GF-D8 (cell line): ENCODE results near the gene NR5A1.

ENCODE experiments used
- DNase-seq: peaks from one replicate; lab custom pipeline; 2025; lab: John Stamatoyannopoulos, UW

NR5A1 gene

DNA sequence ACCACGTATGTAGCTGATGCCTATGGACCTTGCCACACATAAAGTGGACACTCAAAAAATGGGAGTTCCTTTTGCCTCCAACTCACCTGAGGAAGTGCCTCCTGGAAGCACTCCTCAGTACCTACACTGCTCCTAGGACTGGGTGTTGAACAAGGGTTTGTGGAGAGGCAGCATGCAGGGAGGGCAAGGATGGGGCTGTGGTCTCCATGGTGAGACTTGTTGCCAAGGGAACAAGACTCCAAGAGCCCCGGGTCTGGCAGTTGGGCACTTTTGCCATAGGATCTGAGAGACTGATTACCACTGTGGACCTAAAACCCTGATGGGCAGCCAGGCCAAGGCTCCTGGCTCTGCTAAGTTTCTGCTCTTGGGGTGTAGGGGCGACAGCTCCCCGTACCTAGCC, 6.9 kb upstream of the NR5A1 start:
- DNase-seq: no peak

DNA sequence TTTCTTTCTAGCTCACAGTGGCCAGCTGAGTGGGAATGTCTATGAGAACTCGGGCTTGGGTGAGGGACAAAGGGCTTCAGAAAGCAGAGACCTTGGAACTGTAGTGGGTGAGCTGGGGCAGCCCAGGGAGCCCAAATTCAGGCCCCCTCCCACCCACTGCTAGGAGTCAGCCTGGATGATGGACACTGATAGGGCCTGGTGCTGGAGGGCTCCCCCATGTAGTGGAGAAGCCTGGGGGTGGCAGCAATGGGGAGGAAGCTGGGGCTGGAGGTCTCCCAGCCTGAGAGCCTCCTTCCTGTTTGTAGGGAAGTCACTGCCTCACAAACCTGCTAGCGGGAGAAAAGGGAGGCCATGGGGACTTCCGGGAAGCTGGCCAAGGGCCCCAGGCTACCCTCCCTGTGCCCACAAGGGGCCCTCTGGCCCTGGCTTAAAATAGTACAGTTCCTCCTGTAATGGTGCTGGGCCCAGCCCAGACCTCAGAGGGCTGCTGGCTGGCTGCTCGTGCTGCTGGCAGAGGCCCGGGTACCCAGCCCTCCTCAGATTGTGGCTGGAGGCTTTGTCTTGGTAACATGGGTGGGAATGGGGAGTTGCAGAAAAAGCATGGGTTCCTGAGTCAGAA, 6.3 kb upstream of the NR5A1 start:
- peak; percentile 15 for DNase-seq

DNA sequence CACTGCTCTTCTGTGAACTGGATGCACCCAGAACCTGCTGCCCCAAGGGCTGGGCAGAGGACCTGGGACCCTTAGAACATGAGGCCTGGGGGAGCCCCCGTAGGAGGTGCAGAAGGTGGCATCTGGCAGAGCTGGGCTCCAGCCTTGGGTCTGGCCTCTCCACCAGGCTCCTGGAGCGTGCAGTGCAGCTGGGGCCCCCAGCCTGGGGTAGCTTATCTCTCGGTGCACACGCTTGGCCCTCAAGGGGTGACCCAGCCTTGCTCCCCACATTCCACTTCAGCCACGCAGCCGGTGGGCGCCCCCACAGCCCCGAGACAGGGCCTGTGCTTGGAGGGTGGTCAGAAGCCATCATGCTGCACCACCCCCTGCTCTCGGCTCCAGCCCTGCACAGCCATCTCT, 5.6 kb upstream of the NR5A1 start:
- no peak for DNase-seq

DNA sequence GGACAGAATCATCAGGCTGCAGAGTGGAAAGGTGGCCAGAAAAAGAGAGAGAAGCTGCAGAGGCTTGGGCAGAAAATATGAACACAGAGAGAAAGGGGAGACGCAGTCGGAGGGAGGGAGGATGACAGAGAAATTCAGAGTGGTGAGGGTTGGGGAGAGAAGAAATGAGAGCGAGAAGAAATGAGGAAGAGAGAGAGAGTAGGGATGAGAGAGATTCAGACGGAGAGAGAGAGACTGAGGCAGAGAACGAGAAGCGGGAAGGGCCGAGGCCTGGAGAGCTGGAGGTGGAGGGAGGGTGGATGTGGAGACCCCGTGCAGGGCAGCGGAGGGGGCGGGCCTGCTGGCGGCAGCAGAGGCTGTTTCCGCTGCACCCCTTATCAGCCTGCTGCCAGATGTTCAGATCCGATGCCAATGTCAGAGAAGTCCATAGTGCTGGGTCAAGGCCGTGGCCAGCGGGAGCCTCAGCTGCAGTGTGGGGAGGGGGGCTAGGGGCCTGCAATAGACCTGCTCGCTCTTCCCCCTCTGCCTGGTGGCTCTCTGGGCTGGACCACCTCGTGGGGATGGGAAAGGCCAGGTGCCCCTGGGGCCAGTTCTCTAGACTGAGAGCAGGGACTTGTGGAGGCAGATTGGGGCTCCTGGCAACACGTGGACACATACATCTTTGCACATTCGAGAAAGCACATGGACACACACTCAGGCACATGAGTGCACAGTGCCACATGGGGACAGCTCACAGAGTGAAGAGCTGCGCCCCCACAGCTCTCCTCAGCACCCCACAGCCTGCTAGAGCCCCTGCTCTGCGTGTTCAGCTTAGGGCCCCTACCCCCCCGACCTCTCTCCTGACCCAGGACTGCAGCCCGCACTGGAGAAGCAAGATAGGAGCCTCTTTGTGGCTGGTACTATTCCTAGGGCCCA, 4.9 kb upstream of the NR5A1 start:
- no peak for DNase-seq

DNA sequence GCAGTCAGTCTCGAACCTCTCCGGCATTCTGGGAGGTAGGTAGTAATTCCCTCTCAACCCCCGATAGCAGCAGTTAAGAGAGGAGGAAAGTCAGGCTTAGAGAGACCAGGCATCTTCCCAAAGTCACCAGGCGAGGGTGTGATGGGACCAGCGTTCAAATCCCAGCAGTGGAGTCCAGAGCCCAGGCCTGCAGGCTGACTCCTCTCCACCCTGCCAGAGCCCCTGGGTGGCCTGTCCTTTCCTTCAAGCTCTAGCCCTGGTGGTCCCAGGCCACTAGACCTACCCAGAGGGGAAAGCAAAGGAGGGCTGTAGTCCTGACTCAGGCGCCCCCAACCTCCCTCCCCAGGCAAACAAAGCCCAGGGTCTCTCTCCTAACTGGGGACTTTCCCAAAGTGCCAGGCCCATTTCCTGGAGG, 4.2 kb upstream of the NR5A1 start:
- no peak for DNase-seq

DNA sequence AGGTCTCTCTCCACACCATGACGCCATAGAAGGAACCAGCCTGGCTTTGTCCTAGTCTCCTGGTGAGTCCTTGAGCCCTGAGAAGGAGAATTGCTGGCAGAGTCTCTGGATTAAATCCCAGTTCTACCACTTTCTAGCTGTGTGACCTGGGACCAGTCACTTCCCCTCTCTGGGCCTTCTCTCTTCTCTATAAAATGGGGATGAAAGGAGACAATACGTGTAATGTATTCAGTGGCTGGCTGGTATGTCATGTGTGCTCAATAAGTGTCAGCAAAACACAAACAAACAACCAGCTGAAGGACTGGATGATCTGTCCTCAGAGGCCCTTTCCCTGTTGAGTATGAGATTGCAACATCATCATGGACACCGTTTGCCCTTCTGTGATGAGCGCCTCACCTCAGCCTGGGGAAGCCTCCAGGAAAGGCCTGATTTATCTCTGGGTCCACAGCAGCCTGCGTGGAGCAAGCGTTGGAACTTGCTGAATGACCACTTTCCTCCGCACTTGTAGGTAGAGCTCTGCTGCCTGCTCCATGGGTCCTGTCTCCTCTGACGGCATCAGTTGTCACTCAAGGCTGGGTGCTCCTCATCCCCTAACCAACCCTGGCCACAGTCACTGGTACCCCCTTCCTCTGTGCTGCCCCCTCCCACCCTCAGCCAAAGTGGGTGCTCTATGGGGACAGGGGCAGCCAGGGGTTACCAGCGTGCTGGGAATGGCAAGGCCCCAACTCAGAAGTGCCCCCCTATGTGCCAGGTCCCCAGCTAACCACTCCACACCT, 3.6 kb upstream of the NR5A1 start:
- DNase-seq: no peak

DNA sequence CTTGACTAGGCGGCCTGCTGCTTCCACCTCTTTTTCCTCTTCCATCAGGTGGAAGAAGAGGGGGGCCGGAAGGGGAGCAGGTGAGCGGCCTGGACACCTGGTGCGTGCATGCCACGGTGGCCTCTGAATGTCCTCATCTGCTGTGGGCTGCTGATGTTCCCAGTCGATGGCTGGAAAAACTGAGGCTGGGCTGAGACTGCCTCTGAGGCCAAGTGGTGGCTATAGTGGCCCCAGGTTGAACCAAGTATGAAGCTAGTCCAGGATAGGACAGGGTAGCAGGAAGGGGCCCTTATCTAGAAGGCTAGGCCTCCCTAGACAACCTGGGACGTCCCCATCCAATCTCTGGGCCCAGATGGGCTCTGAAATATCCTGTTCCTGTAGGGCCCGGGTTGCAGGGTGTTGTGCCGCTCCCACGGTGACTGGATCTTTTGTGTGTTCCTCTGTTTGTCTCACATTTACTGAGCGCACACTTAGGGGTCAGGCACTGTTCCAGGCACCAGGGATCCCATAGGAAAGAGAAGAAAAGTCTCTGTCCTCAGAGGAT, 753 bp upstream of the NR5A1 start:
- DNase-seq: no peak

DNA sequence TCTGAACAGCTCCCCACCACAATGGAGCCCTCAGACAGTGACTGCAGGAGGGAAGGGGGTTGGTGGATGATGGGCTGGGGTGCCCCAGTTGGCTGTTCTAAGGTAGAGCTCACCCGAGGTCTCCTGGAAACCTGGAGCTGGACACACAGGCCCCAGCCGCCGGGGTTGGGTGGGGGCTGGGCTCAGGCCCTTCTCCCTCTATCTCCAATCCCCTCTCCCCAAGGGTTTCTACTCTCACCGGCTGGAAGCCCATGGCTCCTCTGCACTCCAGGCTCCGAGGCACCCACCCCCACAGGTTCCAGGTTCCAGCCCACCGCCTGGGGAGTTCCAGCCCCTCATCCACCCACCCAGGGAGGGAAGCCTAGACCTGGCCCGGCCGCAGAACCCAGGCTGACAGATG, 766 bp downstream of the NR5A1 start:
- DNase-seq: no peak

DNA sequence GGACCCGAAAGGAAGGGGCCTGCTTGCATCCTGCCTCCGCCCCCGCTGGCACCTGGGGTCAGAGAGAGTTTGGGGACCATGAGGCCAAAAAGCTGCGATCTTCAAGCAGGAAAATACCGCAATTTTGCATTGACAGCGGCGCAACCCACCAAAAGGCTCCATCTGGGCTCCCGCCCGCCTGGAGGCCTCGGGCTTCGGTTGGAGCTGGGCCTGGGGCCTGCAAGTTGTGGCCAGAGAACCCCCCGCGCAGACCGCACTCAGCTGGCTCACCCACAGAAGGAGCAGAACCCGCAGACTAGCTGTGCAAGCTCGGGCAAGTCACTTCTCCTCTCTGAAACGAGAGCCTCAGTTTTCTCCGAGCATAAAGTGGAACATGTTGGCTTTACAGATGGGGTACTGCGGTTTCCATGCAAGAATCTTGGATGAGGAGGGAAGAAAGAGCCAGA, 1.3 kb downstream of the NR5A1 start:
- DNase-seq: no peak

DNA sequence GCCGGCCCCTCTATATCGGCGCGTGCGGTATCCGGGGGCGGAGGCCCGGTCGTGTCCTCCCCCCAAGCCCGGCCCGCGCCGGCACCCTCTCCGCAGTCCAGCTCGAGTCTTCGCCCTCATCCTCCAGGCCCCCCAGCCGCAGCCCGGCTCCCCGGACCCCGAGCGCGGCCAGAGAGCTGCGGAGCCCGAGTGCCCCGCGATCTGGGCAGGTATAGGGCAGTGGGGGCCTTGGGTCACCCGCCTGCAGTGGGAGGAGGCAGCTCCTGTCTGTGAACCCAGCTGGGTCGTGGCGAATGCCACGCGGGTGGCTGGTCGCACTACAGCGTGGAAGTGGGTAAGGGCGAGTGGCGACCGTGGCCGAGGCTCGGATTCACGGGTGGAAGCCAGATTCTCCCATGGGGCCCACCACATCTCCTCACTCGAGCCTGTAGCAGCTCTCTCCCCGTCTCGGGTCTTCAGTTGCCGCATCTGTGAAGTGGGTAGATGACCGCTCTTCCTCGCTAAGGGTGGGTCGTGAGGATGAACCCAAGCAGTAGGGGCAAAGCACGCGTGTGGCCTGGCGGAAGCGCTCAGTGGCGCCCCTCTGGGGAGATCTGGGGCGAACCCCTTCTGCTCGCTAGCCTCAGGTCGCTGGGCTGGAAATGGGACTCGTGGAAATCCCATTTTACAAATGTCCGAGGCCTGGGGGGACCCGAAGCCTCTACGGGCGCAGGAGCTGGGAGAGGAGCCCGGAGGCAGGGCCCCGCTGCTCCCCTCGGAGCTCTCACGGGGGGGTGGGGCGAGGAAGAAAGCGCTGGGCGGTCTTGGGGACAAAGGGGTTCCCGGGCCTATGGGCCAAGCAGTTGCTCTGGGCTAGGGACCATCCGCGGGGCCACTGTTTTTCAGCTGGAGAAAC, 1.9 kb downstream of the NR5A1 start:
- DNase-seq: no peak

DNA sequence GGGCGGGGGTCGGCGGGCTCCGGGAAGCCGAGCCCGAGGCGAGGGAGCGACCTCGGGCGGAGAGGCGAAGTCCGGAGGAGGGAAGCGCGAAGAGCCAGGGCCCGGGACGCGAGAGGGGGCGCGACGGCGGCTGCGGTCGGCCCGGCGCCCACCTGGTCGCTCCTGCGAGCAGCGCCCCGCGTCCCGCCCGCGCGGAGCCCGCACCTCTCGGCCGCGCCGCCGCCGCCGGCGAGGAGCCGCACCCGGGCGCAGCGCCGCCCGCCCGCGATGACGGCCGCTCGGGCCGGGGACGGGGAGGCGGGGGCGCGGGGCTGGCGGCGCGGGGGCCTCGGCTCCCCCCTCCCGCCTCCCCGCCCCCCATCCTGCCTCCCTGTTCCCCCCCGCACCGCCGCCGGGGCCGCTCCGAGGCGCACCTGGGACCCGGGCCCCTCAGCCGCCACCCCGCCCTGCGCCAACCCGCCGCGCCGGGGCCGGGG, 2.6 kb downstream of the NR5A1 start:
- no peak for DNase-seq

DNA sequence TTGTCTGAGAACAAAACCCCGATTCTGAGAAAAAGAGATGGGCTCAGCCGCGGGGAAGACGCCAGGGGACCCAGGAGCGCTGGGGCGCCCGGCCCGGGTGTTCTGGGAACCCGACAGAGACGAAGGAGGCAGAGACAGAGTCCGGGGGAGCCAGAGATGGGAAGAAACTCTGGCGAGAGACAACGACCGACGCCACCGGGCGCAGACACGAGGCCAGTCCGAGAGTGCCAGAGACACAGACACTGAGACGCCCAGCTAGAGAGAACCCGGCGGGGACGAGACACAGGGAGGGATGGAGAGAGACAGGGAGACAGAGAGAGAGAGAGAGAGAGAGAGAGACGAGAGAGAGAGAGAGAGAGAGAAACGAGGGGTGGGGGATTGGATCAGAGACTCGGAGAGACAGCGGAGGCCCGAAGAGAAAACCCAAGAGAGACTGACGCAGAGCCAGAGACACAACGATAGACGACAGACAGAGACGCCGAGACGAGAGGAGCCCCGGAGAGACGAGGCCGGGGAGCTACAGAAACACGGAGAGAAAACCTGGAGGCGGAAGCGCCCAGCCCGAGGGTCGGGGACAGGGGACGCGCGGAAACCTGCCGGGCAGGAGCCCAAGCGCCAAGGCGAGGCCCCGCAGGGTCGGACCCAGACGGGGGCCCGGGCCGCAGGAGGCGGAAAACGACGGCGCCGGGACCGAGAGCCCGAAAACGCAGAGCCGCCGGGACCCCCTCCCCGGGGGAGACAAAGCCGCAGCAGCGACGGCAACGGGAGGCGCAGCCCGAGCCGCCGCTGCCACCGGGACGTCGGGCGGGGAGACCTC, 3.3 kb downstream of the NR5A1 start:
- no peak for DNase-seq

DNA sequence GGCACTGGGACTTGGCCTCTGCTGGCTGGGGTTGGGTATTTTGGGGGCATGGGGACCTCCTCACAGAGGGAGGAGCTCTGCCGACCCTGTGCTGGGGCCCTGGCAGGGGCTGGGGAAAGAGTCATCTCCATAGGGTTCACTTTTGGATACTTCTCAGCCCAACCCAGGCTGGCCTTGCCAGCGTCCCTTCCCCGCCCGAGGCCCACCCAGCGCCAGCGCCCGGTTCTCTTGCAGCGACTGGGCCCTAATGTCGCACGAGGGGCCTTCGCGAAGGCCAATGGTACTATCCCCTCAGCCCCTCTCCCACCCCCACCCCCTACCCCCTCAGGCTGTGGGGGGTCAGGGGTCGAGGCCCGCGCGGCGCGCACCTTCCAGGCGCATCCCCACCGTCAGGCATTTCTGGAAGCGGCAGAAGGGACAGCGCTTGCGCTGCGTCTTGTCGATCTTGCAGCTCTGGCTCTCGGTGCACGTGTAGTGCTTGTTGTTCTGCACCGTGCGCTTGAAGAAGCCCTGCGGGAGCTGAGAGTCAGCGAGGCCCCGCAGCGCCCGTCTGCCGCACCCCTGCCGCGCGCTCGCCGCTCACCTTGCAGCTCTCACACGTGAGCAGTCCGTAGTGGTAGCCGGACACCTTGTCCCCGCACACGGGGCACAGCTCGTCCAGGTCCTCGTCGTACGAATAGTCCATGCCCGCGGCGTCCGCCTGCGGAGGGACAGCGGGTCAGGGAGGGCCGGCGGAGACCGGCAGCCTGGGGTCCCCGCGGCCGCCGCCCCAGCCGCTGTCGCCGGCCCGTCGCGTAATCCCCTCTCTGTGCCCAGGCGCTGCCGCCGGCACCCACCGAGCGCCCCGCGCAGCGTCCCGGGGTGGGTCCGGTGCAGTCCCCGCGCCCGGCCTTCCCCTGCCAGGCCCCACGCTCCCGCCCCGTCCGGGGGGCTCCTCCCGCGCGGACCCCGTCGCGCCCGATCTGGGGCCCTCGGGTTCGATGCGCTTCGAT, 4.2 kb downstream of the NR5A1 start:
- DNase-seq: no peak

DNA sequence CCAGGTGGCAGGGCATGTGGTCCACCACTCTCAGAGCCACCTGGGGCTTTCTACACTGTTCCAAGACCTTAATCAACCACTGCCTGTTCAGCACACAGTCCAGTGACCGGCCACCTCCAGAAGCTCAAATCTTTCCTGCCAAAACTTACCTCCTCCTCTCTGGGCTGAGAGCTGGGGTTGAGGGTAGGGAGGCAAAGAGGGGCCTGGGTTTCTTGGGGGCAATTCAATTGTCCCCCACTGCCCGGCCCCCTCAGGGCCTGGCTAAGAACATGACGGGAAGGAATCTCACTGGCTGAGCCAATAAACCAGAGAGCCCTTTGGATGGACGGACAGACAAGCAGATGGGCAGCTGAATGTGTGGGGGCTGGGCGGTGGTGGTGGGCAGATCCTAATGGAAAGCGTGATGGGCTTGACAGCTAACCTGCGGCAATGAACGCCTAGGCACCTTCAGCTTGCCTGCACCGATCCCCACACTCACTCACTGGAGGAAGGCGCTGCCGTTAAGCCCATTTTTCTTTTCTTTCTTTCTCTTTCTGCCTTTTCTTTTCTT, 5.4 kb downstream of the NR5A1 start:
- DNase-seq: no peak

DNA sequence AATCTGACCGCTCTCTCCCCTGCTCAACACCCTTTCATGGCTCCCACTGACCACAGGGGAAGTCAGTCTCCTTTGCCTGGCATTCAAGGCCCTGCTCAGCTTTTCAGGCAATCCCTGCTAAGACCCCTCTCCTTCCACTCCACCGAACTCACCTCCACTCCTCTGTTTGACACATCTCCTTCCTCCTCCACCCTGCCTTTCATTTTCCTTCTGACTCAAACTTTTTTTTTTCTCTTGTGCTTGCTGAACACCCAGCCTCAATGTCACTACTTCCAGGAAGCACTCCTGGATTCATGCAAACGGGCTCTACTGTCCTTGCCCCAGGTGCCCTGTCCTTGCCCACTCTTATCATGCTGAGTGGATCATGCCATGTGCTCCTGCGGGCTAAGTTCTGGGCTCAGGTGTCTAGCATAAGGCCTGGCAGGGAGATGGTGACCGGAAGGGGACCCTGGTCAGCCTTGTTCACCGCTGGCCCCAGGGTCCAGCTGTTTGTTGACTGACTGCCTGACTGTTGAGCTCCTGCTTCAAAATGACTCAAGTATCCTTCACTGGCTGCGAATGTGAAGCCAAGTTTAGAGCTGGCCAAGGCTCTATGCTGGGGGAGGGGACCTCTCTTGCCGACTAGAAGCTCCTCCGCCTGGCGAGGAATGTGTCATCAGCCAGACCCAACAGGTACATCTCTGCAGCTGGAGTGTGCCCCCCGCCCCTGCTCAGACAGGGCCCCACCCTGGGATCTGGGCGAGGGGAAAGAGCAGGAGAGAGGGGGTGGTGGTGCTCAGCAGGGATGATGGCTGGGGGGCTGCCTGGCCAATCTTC, 6.2 kb downstream of the NR5A1 start:
- DNase-seq: no peak

DNA sequence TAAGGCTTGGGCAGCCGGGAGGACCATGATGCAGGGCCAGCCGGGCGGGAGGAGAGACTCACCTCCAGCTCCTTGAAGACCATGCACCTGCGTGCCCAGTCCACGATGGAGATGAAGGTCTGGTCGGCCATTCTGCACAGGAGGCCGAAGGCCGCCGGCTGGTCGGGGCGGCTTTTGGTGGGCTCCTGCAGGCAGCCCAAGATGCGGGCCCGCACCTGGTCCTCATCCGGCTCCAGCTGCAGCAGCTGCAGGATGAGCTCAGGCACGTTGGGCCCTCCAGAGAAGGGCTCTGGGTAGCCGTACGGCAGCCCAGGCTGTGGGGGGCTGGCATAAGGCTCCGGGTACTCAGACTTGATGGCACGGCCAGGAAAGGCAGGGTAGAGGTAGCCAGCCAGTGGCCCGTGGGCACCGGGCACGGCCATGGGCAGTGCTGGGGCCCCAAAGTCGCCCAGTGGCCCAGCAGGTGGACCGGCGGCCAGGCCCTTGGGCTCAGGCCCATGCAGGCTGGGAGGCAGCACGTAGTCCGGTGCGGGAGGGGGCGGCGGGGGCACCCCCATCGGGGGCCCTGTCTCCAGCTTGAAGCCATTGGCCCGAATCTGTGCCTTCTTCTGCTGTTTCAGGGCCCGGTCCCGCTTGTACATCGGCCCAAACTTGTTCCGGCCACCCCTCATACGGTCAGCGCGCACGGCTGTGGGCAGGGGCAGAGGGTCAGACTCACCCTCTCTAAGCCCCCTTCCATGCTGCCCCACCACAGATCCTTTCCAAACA, 7.0 kb downstream of the NR5A1 start:
- no peak for DNase-seq

DNA sequence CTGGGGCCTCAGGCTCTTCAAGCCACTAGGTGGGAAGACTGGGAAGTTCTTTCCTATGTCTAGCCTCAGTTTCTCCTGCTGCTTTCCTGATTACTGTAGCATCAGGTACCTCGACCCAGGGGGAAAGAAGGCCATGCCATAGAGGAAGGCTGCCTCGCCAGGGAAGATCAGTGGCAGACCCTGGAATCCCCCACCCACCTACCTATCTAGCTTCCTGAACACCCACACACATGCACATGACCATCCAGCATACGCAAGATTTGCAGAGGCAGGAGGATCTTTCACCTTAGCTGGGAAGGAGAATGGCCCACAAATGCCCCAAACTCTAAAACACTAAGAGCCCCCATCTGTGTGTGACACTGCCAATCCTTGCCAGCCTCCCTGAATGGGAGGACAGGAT, 8.0 kb downstream of the NR5A1 start:
- no peak for DNase-seq
